HL-60/S4 treated with retinoic acid at 250 ng/mL for 4 days and 3 days (cell line): ENCODE measurements around the gene MOBP.

Experiments used
- in situ Hi-C: fragments of 300-500 bp; cut with MboI; formaldehyde crosslinking; loops from 2 replicates; pipeline ENCODE4 v1.7.0; 2022; ENCODE audit warnings: low sequenced_read_pairs

Gene MOBP

DNA sequence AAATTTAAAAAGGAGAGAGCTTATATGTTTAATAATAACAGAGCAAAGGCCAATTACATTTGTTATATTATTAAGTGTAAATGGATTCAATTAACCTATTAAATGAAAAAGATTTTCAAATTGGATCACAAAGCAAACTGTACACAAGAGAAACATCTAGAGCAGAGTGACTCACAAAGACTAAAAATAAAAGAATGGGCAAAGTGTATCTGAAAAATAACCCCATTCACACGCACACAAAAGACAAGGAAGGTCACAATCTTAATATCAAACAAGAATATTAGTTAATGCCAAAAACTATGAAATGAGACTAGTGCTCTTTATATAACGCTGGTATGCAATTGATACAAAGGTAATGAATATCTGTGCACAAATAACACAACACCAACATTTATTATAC lies 65.7 kb downstream of the MOBP start:
- in situ Hi-C loops, result no loop called here

DNA sequence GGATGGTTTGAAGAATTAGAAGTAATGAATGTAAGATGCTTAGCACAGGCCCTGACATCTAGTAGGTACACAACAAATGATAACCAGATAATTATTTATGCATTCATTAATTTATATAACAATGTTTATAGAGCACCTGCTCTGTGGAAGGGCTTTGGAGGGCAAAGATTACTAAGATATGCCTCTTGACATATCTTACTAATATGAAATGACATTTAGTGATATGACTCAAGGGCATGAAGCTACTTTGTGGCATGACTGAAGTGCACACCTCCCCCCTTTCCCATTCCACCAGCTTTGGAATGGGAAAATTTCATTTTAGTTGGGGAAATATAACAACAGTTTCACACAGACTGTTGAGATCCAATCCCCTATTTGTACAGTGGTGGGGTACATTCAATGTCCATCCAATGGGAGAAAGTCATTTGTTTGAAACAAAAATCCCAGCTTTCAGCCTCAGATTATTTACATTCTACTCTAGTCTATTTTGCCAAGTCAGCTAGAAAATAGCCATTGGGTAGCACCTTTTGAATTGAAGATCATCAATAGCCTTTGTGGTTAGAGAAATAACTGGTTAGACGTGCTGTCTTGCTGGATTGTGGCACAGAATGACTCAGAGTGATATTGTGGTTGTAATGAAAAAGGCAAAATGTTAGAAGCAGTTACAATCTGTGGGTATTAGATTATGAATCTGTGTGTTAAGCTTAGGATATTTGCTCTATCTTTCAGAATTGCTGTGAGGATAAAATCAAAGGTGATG lies 72.9 kb downstream of the MOBP start:
- in situ Hi-C loops, result no loop called here

DNA sequence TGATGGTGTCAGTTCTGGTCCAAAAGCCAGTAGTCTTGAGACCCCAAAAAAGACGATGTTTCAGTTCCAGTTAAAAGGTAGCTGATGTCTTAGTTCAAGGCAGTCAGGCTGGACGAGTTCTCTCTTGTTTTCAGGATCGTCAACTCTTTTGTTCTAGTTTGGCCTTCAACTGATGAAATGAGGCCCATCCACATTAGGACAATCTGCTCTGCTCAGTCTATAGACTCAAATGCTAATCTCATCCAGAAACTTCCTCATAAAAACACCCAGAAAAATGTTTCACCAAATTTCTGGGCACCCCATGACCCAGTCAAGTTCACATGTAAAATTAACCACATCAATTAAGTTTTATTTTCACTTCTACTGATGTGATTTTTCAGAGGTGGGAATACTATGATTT lies 74.0 kb downstream of the MOBP start:
- in situ Hi-C loops, result no loop called here

DNA sequence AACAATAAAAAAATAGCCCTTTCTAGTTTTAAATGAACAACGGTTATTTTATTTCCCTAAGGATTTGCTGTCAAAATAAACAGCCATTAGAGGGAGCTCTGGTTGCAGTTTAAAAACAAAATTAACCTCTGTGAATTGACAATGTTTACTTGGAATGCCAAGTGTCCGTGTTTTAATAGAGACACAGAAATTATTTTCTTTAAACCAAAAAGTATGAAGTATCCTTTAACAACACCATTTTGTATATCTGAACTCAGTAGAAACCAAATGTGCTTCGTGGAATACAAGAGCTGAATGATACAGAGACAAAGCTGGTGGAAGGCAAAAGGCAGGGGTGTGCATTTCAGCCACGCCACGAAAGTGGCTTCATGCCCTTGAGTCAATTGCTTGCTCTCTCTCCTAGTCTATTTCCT lies 74.4 kb downstream of the MOBP start:
- in situ Hi-C loops, result no loop called here

DNA sequence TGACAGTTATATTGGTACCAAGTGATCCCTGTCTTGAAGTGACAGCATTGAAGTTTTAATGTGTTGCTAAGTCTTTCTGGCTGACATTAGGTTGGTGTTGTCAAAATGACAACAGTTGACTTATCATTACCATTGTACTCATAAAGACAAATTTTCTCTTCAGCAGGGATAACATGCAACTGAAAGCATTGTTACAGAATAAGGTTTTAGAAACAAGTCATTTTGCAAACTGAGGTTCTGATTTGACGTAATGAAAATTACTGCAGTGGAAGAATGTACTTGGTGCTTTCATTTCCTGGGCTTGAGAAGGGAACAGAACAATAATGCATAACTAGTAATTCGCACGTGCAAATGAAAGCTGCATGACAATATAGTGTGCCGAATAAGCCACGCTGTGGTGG lies 75.1 kb downstream of the MOBP start:
- in situ Hi-C loops, result no loop called here

DNA sequence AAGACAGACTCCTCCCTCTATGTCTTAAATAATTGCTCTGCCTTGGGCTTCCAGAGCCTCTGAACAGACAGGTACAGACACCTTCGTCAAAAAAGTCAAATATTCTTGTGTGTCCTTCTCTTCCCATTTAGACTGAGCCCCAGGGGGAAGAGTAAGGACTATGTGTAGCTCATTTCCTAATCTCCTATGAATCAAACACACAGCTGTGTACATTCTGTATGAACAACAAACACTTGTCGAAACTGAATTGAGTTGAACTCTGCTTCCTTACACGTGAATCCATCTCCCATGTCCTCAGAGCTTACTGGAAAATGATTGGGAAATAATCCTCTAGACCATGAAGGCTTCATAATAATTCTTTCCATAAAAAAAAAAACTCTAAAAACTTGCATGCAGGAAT lies 80.8 kb downstream of the MOBP start:
- in situ Hi-C loops, result no loop called here

DNA sequence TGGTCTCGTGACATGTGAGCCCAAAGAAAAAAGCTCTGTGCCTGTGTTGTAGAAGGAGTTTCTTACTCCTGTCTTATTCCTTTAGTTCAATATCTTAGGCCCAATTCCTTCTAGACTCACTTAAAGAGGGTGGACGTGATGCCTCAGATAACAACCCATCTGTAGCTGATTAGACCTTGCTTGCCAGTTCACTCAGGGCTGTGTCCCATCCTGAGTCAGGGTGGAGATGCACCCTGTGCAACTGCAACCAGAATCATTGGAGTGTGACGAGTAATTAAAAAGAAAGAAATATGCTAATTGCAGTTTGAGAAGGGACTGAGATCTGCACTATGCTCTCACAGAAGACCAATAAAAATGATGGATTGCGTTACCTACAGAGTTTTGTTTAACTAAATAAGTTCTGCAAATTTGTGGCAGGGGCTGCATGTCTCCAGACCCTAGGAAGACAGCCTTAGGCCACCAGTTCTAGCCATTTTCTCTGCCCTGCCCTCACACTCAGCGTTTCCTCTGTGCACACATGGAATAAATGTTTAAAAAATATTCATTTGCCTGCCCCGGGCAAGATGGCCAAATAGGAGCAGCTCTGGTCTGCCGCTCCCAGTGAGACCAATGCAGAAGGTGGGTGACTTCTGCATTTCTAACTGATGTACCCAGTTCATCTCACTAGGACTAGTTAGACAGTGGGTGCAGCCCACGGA lies 83.0 kb downstream of the MOBP start:
- in situ Hi-C loops, result no loop called here
